Stimulated activated CD4-positive, alpha-beta T cell treated with anti-CD3 and anti-CD28 coated beads, Interleukin-15, amount 100 ng/mL, for 1 hour (primary cell): ENCODE data around the gene LRRC45.
A peak's percentile ranks its signal among the peaks of the same experiment; 100 is the strongest.

Experiments used
- DNase-seq, 2 donors: peaks; one replicate each; pipeline ENCODE4 v3.0.0-alpha.2; 2020; ENCODE audit warnings: low read depth in 1 of 2, low spot score in 1 of 2

Gene LRRC45

GRCh38 chr17:82018989-82019689 lies 4.0 kb upstream of the LRRC45 start:
- DNase-seq: no peak

GRCh38 chr17:82019690-82020571 lies 3.2 kb upstream of the LRRC45 start:
- DNase-seq: peak in 1 of 2 donors; percentile 56

GRCh38 chr17:82020572-82021106 lies 2.5 kb upstream of the LRRC45 start:
- no peak for DNase-seq

GRCh38 chr17:82021107-82021899 lies 1.8 kb upstream of the LRRC45 start:
- no peak for DNase-seq

- no peak for DNase-seq
Measured at GRCh38 chr17:82021900-82022309, 1.2 kb upstream of the LRRC45 start.

- no peak for DNase-seq
Measured at GRCh38 chr17:82022310-82022980, 660 bp upstream of the LRRC45 start, which contains the start of gene CENPX. Gene CENPX (minus strand): TSS chr17:82022878. CDS start chr17:82022861, 17 bp downstream.

- DNase-seq: no peak
Measured at GRCh38 chr17:82023447-82024241, 539 bp downstream of the LRRC45 start.

- no peak for DNase-seq
Measured at GRCh38 chr17:82024859-82025258, 1.8 kb downstream of the LRRC45 start.

GRCh38 chr17:82025401-82026107 lies 2.4 kb downstream of the LRRC45 start:
- no peak for DNase-seq

- no peak for DNase-seq
Measured at GRCh38 chr17:82028246-82028645, 5.1 kb downstream of the LRRC45 start.

- no peak for DNase-seq
Measured at GRCh38 chr17:82028966-82029365, 5.9 kb downstream of the LRRC45 start.

- no peak for DNase-seq
Measured at GRCh38 chr17:82029391-82029790, 6.3 kb downstream of the LRRC45 start.

GRCh38 chr17:82029990-82030469 lies 6.9 kb downstream of the LRRC45 start:
- no peak for DNase-seq

- DNase-seq: peak; percentile 69
Measured at GRCh38 chr17:82030470-82031302, 7.6 kb downstream of the LRRC45 start.

- DNase-seq: no peak
Measured at GRCh38 chr17:82031303-82031884, 8.3 kb downstream of the LRRC45 start, which contains the start of gene RAC3. Gene RAC3 (plus strand): TSS chr17:82031678. CDS start chr17:82031762, 84 bp downstream.

- no peak for DNase-seq
Measured at GRCh38 chr17:82031885-82032627, 9.0 kb downstream of the LRRC45 start.
